GM18873 (cell line): ENCODE measurements around the gene DYNC1H1.

ENCODE experiments used
- ATAC-seq: cut with Tn5 transposase; IDR thresholded peaks from one replicate; pipeline ENCODE4 v1.9.1; 2021; ENCODE audit warnings: mild to moderate bottlenecking, moderate library complexity, moderate number of reproducible peaks; ENCODE audit not compliant: unreplicated experiment, low FRiP score

DYNC1H1 gene

GRCh38 chr14:102085488-102085887 lies 121.1 kb downstream of the DYNC1H1 start:
- no peak for ATAC-seq

- no peak for ATAC-seq
Measured at GRCh38 chr14:102085948-102086708, 121.8 kb downstream of the DYNC1H1 start.

GRCh38 chr14:102086709-102086971 lies 122.3 kb downstream of the DYNC1H1 start:
- ATAC-seq: no peak

GRCh38 chr14:102086972-102087761 lies 122.8 kb downstream of the DYNC1H1 start, which contains the start of gene HSP90AA1:
Gene HSP90AA1 (minus strand): TSS chr14:102087044. CDS start chr14:102086378, 666 bp downstream.
- peak; percentile 61 for ATAC-seq

- no peak for ATAC-seq
Measured at GRCh38 chr14:102087762-102088011, 123.3 kb downstream of the DYNC1H1 start.

- no peak for ATAC-seq
Measured at GRCh38 chr14:102088012-102088792, 123.8 kb downstream of the DYNC1H1 start.

- ATAC-seq: no peak
Measured at GRCh38 chr14:102089621-102090343, 125.4 kb downstream of the DYNC1H1 start.

GRCh38 chr14:102090713-102091112 lies 126.3 kb downstream of the DYNC1H1 start:
- no peak for ATAC-seq

- ATAC-seq: no peak
Measured at GRCh38 chr14:102092806-102093205, 128.4 kb downstream of the DYNC1H1 start.

GRCh38 chr14:102094101-102094500 lies 129.7 kb downstream of the DYNC1H1 start:
- no peak for ATAC-seq

- no peak for ATAC-seq
Measured at GRCh38 chr14:102095231-102095870, 131.0 kb downstream of the DYNC1H1 start.

- no peak for ATAC-seq
Measured at GRCh38 chr14:102095871-102096568, 131.6 kb downstream of the DYNC1H1 start.

GRCh38 chr14:102096569-102097188 lies 132.3 kb downstream of the DYNC1H1 start:
- no peak for ATAC-seq

- ATAC-seq: no peak
Measured at GRCh38 chr14:102097441-102098135, 133.2 kb downstream of the DYNC1H1 start.

- no peak for ATAC-seq
Measured at GRCh38 chr14:102103062-102103695, 138.8 kb downstream of the DYNC1H1 start.

- ATAC-seq: no peak
Measured at GRCh38 chr14:102105369-102105768, 141.0 kb downstream of the DYNC1H1 start.
